ENCODE data around the gene RPN2. TPM values are rescaled to one million over a fixed set of nuclear protein-coding genes. Genes with fewer than 3 reads are reported as not detected.

Gene RPN2
- polyA plus RNA-seq, 1 donor (not counting 4 experiments of a cell fraction or from before 2014, with no cell fraction given), result 220 TPM

GRCh38 chr20:37284691-37285161, 105.6 kb downstream of the RPN2 start:
- no peaks in the 10 kb centered on the region for H3K9me3 ChIP-seq (ENCODE audit: control insufficient read depth, low read depth, low read length)
- TF ChIP-seq CTCF (optimal IDR thresholded peaks at IDR 0.05 in 1 of 3, IDR thresholded peaks at IDR 0.05 in 1 of 3, conservative IDR thresholded peaks at IDR 0.05 in 1 of 3; ENCODE audit: extremely low read depth in 1 of 3, insufficient read depth in 2 of 3, low read length in 3 of 3) (no peak), EZH2 (IDR thresholded peaks at IDR 0.05; ENCODE audit: low read length) (no peak)
- no peak overlapping the region for H3K4me3 ChIP-seq (ENCODE audit: control insufficient read depth in 2 of 3, extremely low read depth in 1 of 3, insufficient read depth in 2 of 3, low read depth in 1 of 3, low read length in 3 of 3)
- peaks cover 2% of the 10 kb centered on the region for H3K79me2 ChIP-seq (ENCODE audit: control insufficient read depth, insufficient read depth, low read length)
- no peaks in the 10 kb centered on the region for H3K36me3 ChIP-seq (ENCODE audit: control insufficient read depth in 2 of 2, extremely low read depth in 1 of 2, insufficient read depth in 2 of 2, low read length in 2 of 2)
- no peak overlapping the region for H3K27ac ChIP-seq (ENCODE audit: control insufficient read depth, insufficient read depth, low read length)
- no peak overlapping the region for H3K4me2 ChIP-seq (ENCODE audit: control insufficient read depth, extremely low read depth, insufficient read depth, low read depth, low read length)
- no peaks in the 10 kb centered on the region for H4K20me1 ChIP-seq (ENCODE audit: control insufficient read depth, extremely low read depth, insufficient read depth, low read length)
- H2AFZ ChIP-seq (ENCODE audit: control insufficient read depth, low read length), result no peak overlapping the region
- no peaks in the 10 kb centered on the region for H3K27me3 ChIP-seq (ENCODE audit: control insufficient read depth, extremely low read depth, insufficient read depth, low read length)
- no peak overlapping the region for H3K9ac ChIP-seq (ENCODE audit: control insufficient read depth, extremely low read depth, insufficient read depth, low read length)
- no peaks in the 10 kb centered on the region for H3K9me1 ChIP-seq (ENCODE audit: control insufficient read depth, extremely low read depth, insufficient read depth, low read length)
- FAIRE-seq (no peak), DNase-seq (ENCODE audit: low read depth, low spot score) (no peak)
- dilution Hi-C loops (cut with MboI; ENCODE audit: extremely low pct_ligation_motif_present, low sequenced_read_pairs), result no loop called here
- peaks cover 11% of the 10 kb centered on the region for H3K4me1 ChIP-seq (ENCODE audit: control insufficient read depth, extremely low read depth, insufficient read depth, low read length)

- Histone ChIP-seq H3K36me3 (ENCODE audit: control insufficient read depth in 2 of 2, extremely low read depth in 1 of 2, insufficient read depth in 2 of 2, low read length in 2 of 2) (no peaks in the 10 kb centered on the region), H3K4me3 (ENCODE audit: control insufficient read depth in 2 of 3, extremely low read depth in 1 of 3, insufficient read depth in 2 of 3, low read depth in 1 of 3, low read length in 3 of 3) (no peak overlapping the region), H3K27me3 (ENCODE audit: control insufficient read depth, extremely low read depth, insufficient read depth, low read length) (no peaks in the 10 kb centered on the region), H3K4me1 (ENCODE audit: control insufficient read depth, extremely low read depth, insufficient read depth, low read length) (peaks cover 13% of the 10 kb centered on the region), H3K9me3 (ENCODE audit: control insufficient read depth, low read depth, low read length) (no peaks in the 10 kb centered on the region), H3K27ac (ENCODE audit: control insufficient read depth, insufficient read depth, low read length) (no peak overlapping the region), H3K9me1 (ENCODE audit: control insufficient read depth, extremely low read depth, insufficient read depth, low read length) (no peaks in the 10 kb centered on the region), H2AFZ (ENCODE audit: control insufficient read depth, low read length) (no peak overlapping the region), H3K4me2 (ENCODE audit: control insufficient read depth, extremely low read depth, insufficient read depth, low read depth, low read length) (no peak overlapping the region), H3K9ac (ENCODE audit: control insufficient read depth, extremely low read depth, insufficient read depth, low read length) (no peak overlapping the region), H4K20me1 (ENCODE audit: control insufficient read depth, extremely low read depth, insufficient read depth, low read length) (no peaks in the 10 kb centered on the region), H3K79me2 (ENCODE audit: control insufficient read depth, insufficient read depth, low read length) (peaks cover 13% of the 10 kb centered on the region)
- dilution Hi-C loops (cut with MboI; ENCODE audit: extremely low pct_ligation_motif_present, low sequenced_read_pairs), result no loop called here
- FAIRE-seq (no peak), DNase-seq (ENCODE audit: low read depth, low spot score) (no peak)
- no peak for TF ChIP-seq EZH2 (IDR thresholded peaks at IDR 0.05; ENCODE audit: low read length)
- TF ChIP-seq CTCF (optimal IDR thresholded peaks at IDR 0.05 in 1 of 3, IDR thresholded peaks at IDR 0.05 in 1 of 3, conservative IDR thresholded peaks at IDR 0.05 in 1 of 3; ENCODE audit: extremely low read depth in 1 of 3, insufficient read depth in 2 of 3, low read length in 3 of 3), result no peak
Observed at GRCh38 chr20:37285664-37286374, 106.7 kb downstream of the RPN2 start.

Measured in keratinocyte (primary cell).